Right lobe of liver (tissue), 4 donors: ENCODE measurements around the gene RAB11B.

Source experiments
- CTCF ChIP-seq, 4 donors: fragments of 200-600 bp in 3 of 4; fragments of 450-650 bp in 1 of 4; IDR thresholded peaks; one replicate each; pipeline versions ENCODE4 v1.5.1 to v1.8.0; 2016 to 2022; ENCODE audit warnings: antibody characterized with exemption in 4 of 4, mild to moderate bottlenecking in 2 of 4
- POLR2A ChIP-seq: fragments of 450-650 bp; IDR thresholded peaks from one replicate; pipeline ENCODE4 v1.6.1; 2017; ENCODE audit warnings: antibody characterized with exemption, mild to moderate bottlenecking
- donor health status: DM: no; HTN: no; CAD: no.
- donor health status: DM: no; HTN: no; CAD: no.
- donor health status: DM: no; HTN: yes; CAD: no.

DNA sequence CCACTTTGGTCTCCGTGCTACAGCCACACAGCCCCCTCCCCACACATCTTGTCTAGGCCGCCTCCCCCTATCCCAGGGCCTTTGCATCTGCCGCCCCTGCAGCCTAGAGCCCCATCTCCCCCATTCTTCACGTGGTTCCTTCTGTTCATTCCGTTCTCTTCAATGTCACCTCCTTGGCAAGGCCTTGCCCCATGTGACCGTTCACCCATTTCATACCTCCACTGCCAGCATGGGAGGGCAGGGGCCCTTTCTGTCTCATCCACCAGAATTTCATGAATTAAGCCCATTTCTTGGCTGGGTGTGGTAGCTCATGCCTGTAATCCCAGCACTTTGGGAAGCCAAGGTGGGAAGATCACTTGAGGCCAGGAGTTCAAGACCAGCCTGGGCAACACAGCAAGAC is 38.9 kb downstream of the RAB11B start:
- TF ChIP-seq CTCF (IDR thresholded peaks at IDR 0.05) (no peak), POLR2A (no peak)
